ENCODE data around the gene TET1.

DNA sequence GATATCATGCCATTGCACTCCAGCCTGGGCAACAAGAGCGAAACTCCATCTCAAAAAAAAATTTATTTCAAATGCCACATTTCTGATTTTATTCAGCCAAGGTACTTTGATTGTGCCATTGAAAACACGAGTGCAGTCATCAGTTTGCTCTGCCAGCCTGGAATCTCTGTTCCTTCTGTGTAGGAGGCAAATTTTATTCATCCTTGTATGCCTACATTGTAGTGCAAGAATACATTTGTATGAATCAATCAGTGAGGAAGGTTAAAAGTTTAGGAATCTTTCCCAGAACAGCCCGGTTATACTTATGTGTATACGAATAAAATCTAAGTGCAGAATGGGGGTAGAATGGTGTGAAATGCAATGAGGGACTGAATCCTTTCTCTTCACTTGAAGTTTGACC lies 886 bp upstream of the TET1 start:
- TF ChIP-seq, protein P1, sequence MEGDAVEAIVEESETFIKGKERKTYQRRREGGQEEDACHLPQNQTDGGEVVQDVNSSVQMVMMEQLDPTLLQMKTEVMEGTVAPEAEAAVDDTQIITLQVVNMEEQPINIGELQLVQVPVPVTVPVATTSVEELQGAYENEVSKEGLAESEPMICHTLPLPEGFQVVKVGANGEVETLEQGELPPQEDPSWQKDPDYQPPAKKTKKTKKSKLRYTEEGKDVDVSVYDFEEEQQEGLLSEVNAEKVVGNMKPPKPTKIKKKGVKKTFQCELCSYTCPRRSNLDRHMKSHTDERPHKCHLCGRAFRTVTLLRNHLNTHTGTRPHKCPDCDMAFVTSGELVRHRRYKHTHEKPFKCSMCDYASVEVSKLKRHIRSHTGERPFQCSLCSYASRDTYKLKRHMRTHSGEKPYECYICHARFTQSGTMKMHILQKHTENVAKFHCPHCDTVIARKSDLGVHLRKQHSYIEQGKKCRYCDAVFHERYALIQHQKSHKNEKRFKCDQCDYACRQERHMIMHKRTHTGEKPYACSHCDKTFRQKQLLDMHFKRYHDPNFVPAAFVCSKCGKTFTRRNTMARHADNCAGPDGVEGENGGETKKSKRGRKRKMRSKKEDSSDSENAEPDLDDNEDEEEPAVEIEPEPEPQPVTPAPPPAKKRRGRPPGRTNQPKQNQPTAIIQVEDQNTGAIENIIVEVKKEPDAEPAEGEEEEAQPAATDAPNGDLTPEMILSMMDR (IDR thresholded peaks at IDR 0.05), result no peak
- TF ChIP-seq POLR2A (IDR thresholded peaks at IDR 0.05) (no peak), POLR2AphosphoS5 (IDR thresholded peaks at IDR 0.05) (no peak), EP300 (IDR thresholded peaks at IDR 0.05) (no peak)
